HCT116 (cell line): ENCODE measurements around the gene CNTNAP2. TPM values are rescaled to one million over a fixed set of nuclear protein-coding genes. Genes with fewer than 3 reads are reported as not detected.

ENCODE experiments used
- ATAC-seq: fragments of 200-7000 bp; cut with Tn5 transposase; 2 replicates; pipeline ENCODE4 v1.9.1; 2020; ENCODE audit warnings: mild to moderate bottlenecking, moderate library complexity
- BruUV-seq: library from RNA; stranded (reverse); fragments of 400-500 nt; replicated peaks from 2 replicates; lab custom pipeline; 2021; lab: Mats Ljungman, UMichigan
- CTCF ChIA-PET: fragments of 300-600 bp; sonication (Branson Sonifier 250); formaldehyde crosslinking; loops from one replicate; lab custom pipeline; 2021; ENCODE audit warnings: antibody characterized with exemption; lab: Charles Lee
- POLR2A ChIA-PET: fragments of 300-600, 350-600 bp; sonication (Branson Sonifier 250); formaldehyde crosslinking; loops from one replicate; lab custom pipeline; 2021; ENCODE audit warnings: antibody characterized with exemption; lab: Charles Lee
- RAD21 ChIA-PET, 2 experiments: fragments of 300-600 bp; sonication (Branson Sonifier 250); formaldehyde crosslinking; loops; one replicate each; lab custom pipeline; 2023; ENCODE audit warnings: low total read pairs in 2 of 2; ENCODE audit not compliant: uncharacterized antibody in 2 of 2, unreplicated experiment in 2 of 2, low non-redundant PET in 1 of 2; lab: Charles Lee
- DNase-seq: peaks from one replicate; pipeline ENCODE4 v3.0.0-alpha.2; 2010; ENCODE audit warnings: low read depth, low spot score
- H2AFZ ChIP-seq: fragments of 200-600 bp; shearing (Covaris generic), sonication (generic); 2 replicates; pipeline ENCODE4 v1.6.1; 2017; ENCODE audit warnings: low read depth, mixed run types, mixed read lengths, antibody characterized with exemption, low read length; ENCODE audit not compliant: poor library complexity, severe bottlenecking
- H3K27ac ChIP-seq: 2 replicates; pipeline ENCODE4 v1.5.1; 2012; ENCODE audit warnings: low read depth, low read length
- H3K27me3 ChIP-seq: fragments of 200-600 bp; sonication (generic); 2 replicates; pipeline ENCODE4 v1.6.1; 2016; ENCODE audit warnings: mixed run types, low read length, mixed read lengths; ENCODE audit not compliant: insufficient read depth
- H3K36me3 ChIP-seq, 2 experiments: fragments of 200-500 bp in 1 of 2; fragments of 200-600 bp in 1 of 2; sonication (Bioruptor generic) in 1 of 2; sonication (generic) in 1 of 2; 2 replicates each; pipeline versions ENCODE4 v1.5.1 to v1.6.1; 2014 to 2016; ENCODE audit warnings: low read length in 2 of 2, inconsistent platforms in 1 of 2, mixed read lengths in 1 of 2, mixed run types in 1 of 2; ENCODE audit not compliant: insufficient read depth in 2 of 2, control insufficient read depth in 1 of 2
- H3K4me1 ChIP-seq, 2 experiments: fragments of 200-600 bp in 1 of 2; sonication (generic) in 1 of 2; 2 replicates each; pipeline versions ENCODE4 v1.5.1 to v1.6.1; 2012 to 2017; ENCODE audit warnings: low read length in 2 of 2, inconsistent platforms in 1 of 2, mild to moderate bottlenecking in 1 of 2, mixed read lengths in 1 of 2, mixed run types in 1 of 2, moderate library complexity in 1 of 2; ENCODE audit not compliant: insufficient read depth in 2 of 2, control insufficient read depth in 1 of 2
- H3K4me2 ChIP-seq: fragments of 200-600 bp; sonication (generic); 2 replicates; pipeline ENCODE4 v1.6.1; 2017; ENCODE audit warnings: mixed run types, low read length, mixed read lengths
- H3K4me3 ChIP-seq, 2 experiments: fragments of 200-600 bp in 1 of 2; sonication (generic) in 1 of 2; replicated peaks in 1 of 2; 2 replicates each; pipeline ENCODE4 v1.5.1; 2011 to 2016; ENCODE audit warnings: low read length in 2 of 2, control low read depth in 1 of 2, low read depth in 1 of 2, mild to moderate bottlenecking in 1 of 2, mixed read lengths in 1 of 2, mixed run types in 1 of 2
- H3K79me2 ChIP-seq: fragments of 200-600 bp; sonication (generic); 2 replicates; pipeline ENCODE4 v1.6.1; 2017; ENCODE audit warnings: mild to moderate bottlenecking, mixed run types, low read length, moderate library complexity, mixed read lengths; ENCODE audit not compliant: insufficient read depth
- H3K9ac ChIP-seq: fragments of 200-600 bp; sonication (generic); 2 replicates; pipeline ENCODE4 v1.6.1; 2016; ENCODE audit warnings: low read length, mixed read lengths
- H3K9me2 ChIP-seq: fragments of 200-600 bp; sonication (generic), shearing (Covaris generic); 2 replicates; pipeline ENCODE4 v1.6.1; 2017; ENCODE audit warnings: mixed run types, mild to moderate bottlenecking, moderate library complexity; ENCODE audit not compliant: insufficient read depth
- H3K9me3 ChIP-seq, 2 experiments: fragments of 200-500 bp in 1 of 2; fragments of 200-600 bp in 1 of 2; sonication (Bioruptor generic) in 1 of 2; sonication (generic) in 1 of 2; 2 replicates each; pipeline ENCODE4 v1.6.1; 2014 to 2017; ENCODE audit warnings: low read length in 2 of 2, mixed read lengths in 2 of 2, inconsistent platforms in 1 of 2, low read depth in 1 of 2, mild to moderate bottlenecking in 1 of 2, mixed run types in 1 of 2, moderate library complexity in 1 of 2; ENCODE audit not compliant: control insufficient read depth in 1 of 2, insufficient read depth in 1 of 2
- H4K20me1 ChIP-seq: fragments of 200-600 bp; sonication (generic), shearing (Covaris generic); 2 replicates; pipeline ENCODE4 v1.6.1; 2017; ENCODE audit warnings: mixed run types, mild to moderate bottlenecking, moderate library complexity; ENCODE audit not compliant: insufficient read depth
- CBX3 ChIP-seq: IDR thresholded peaks from 2 replicates; pipeline ENCODE4 v1.6.1; 2012; ENCODE audit warnings: low read depth
- CEBPB ChIP-seq: IDR thresholded peaks from 2 replicates; pipeline ENCODE4 v1.6.1; 2012; ENCODE audit warnings: low read depth
- CTCF ChIP-seq, 3 experiments: fragments of 200-600 bp in 1 of 3; sonication (generic) in 1 of 3; IDR thresholded peaks in 2 of 3; conservative IDR thresholded peaks in 1 of 3; 2 replicates each; pipeline ENCODE4 v1.5.1; 2012 to 2017; ENCODE audit warnings: low read depth in 2 of 3, low read length in 2 of 3, antibody characterized with exemption in 1 of 3, borderline replicate concordance in 1 of 3, control low read depth in 1 of 3, mild to moderate bottlenecking in 1 of 3, mixed read lengths in 1 of 3, mixed run types in 1 of 3, moderate library complexity in 1 of 3; ENCODE audit not compliant: insufficient read depth in 1 of 3
- ELF1 ChIP-seq: IDR thresholded peaks from 2 replicates; pipeline ENCODE4 v1.6.1; 2012; ENCODE audit warnings: low read depth, borderline replicate concordance
- EZH2 ChIP-seq: fragments of 200-600 bp; sonication (generic); IDR thresholded peaks from 2 replicates; pipeline ENCODE4 v1.6.1; 2017; ENCODE audit warnings: antibody characterized with exemption, mixed run types
- EZH2phosphoT487 ChIP-seq: fragments of 200-600 bp; IDR thresholded peaks from 2 replicates; pipeline ENCODE4 v1.6.1; 2018; ENCODE audit warnings: antibody characterized with exemption, borderline replicate concordance
- MAX ChIP-seq: IDR thresholded peaks from 2 replicates; pipeline ENCODE4 v1.6.1; 2012
- RAD21 ChIP-seq: IDR thresholded peaks from 2 replicates; pipeline ENCODE4 v1.6.1; 2012; ENCODE audit warnings: low read depth, mild to moderate bottlenecking
- REST ChIP-seq: IDR thresholded peaks from 2 replicates; pipeline ENCODE4 v1.6.1; 2012; ENCODE audit warnings: low read depth
- SIN3A ChIP-seq: IDR thresholded peaks from 2 replicates; pipeline ENCODE4 v1.6.1; 2012; ENCODE audit warnings: low read depth
- SRF ChIP-seq: IDR thresholded peaks from 2 replicates; pipeline ENCODE4 v1.6.1; 2012; ENCODE audit warnings: low read depth
- TCF7L2 ChIP-seq: IDR thresholded peaks from 2 replicates; pipeline ENCODE4 v1.7.0; 2011; ENCODE audit warnings: borderline replicate concordance, inconsistent platforms; ENCODE audit not compliant: insufficient read depth, insufficient read length; ENCODE audit errors: extremely low read depth
- YY1 ChIP-seq: IDR thresholded peaks from 2 replicates; pipeline ENCODE4 v1.6.1; 2011; ENCODE audit warnings: low read length, low read depth, moderate library complexity, mild to moderate bottlenecking; ENCODE audit not compliant: insufficient replicate concordance; ENCODE audit errors: extremely low read depth
- ZBTB33 ChIP-seq: IDR thresholded peaks from 2 replicates; pipeline ENCODE4 v1.6.1; 2011; ENCODE audit warnings: mild to moderate bottlenecking, low read length, moderate library complexity; ENCODE audit not compliant: insufficient replicate concordance; ENCODE audit errors: extremely low read depth
- ZFX ChIP-seq: fragments of 450-650 bp; IDR thresholded peaks from 2 replicates; pipeline ENCODE4 v1.6.1; 2017
- intact Hi-C: fragments of 100-400 bp; cut with micrococcal nuclease; formaldehyde crosslinking; loops from 2 replicates; pipeline ENCODE4 v1.10.0; 2022
- total RNA-seq: library from RNA; stranded (reverse); gene quantifications from one replicate; pipeline ENCODE4 v1.2.1, GENCODE V29; 2021; ENCODE audit not compliant: unreplicated experiment

CNTNAP2 gene
- total RNA-seq, 1 experiment from 2014 or later, result 0.37 TPM

- ATAC-seq, result no peak
- RAD21 ChIA-PET, result no interaction called here
These were observed 1769.3 kb downstream of the CNTNAP2 start for GRCh38 chr7:147885869-147886268.

More at GRCh38 chr7:147885869-147886268, 1769.3 kb downstream of the CNTNAP2 start:
- H2AFZ ChIP-seq, result no peak overlapping the region
- no peak overlapping the region for H3K27ac ChIP-seq
- intact Hi-C loops, result no loop called here
- no TSS peak for BruUV-seq
- H3K4me2 ChIP-seq, result no peak overlapping the region
- no peak overlapping the region for H3K4me3 ChIP-seq
- no peaks in the 10 kb centered on the region for H3K79me2 ChIP-seq
- no peaks in the 10 kb centered on the region for H4K20me1 ChIP-seq
- TF ChIP-seq TCF7L2 (no peak), SRF (no peak), EZH2phosphoT487 (no peak), REST (no peak), CEBPB (no peak), CBX3 (no peak), CTCF (IDR thresholded peaks at IDR 0.05 in 2 of 3, conservative IDR thresholded peaks at IDR 0.05 in 1 of 3; ENCODE audit: borderline replicate concordance in 1 of 3, insufficient read depth in 1 of 3, low read depth in 2 of 3, low read length in 2 of 3) (no peak), YY1 (no peak), SIN3A (no peak), ELF1 (no peak), ZBTB33 (no peak), ZFX (no peak), RAD21 (no peak), MAX (no peak), EZH2 (no peak)
- no peaks in the 10 kb centered on the region for H3K27me3 ChIP-seq
- H3K9me3 ChIP-seq, result peaks cover 0 to 5% of the 10 kb centered on the region in 2 experiments; a peak in 2 of 4 replicates
- no peaks in the 10 kb centered on the region for H3K9me2 ChIP-seq
- no peak overlapping the region for H3K9ac ChIP-seq
- no peak for DNase-seq
- H3K4me1 ChIP-seq, result no peaks in the 10 kb centered on the region
- H3K36me3 ChIP-seq, result no peaks in the 10 kb centered on the region
- ChIA-PET POLR2A (no interaction called here), CTCF (no interaction called here)
